ENCODE data around the gene BEST4.

DNA sequence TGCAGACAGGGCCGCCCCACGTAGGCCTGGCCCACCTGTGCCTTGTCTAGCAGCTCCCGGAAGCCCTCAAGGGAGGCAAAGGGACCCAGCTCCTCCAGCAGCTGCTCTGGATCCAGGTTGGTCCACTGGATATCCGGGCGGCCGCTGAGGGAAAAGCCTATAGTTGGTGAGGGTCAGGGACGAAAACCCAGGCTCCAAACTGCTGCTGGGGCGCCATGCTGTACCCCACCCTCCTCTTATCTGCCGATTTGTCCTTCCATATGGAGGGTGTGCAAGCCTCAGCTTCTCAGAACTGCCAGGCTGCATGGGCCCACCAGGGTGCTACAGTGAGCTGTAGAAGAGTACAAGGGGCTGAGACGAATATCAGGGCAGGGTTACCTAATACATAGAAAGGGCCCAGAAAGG, 42.9 kb upstream of the BEST4 start:
- peak; percentile 33 for TF ChIP-seq CTCF (conservative IDR thresholded peaks at IDR 0.05; ENCODE audit: low read length)
- TF ChIP-seq EZH2phosphoT487 (IDR thresholded peaks at IDR 0.05; ENCODE audit: borderline replicate concordance, low read depth, low read length) = no peak
